K562 (cell line): ENCODE data around the gene ZBTB42. TPM values are rescaled to one million over a fixed set of nuclear protein-coding genes. Genes with fewer than 3 reads are reported as not detected.

ENCODE experiments used
- ATAC-seq: fragments of 200-7000 bp; cut with Tn5 transposase; 3 replicates; pipeline ENCODE4 v1.9.1; 2020; ENCODE audit warnings: moderate library complexity
- BruUV-seq: library from RNA; stranded (reverse); fragments of 400-500 nt; replicated peaks from 2 replicates; lab custom pipeline; 2021; lab: Mats Ljungman, UMichigan
- CTCF ChIA-PET: fragments of 300-600 bp; formaldehyde crosslinking; extraction: SDS; loops from one replicate; lab custom pipeline; 2021; ENCODE audit warnings: low intra/inter-chr PET ratio; lab: Yijun Ruan, JAX
- POLR2A ChIA-PET: fragments of 300-600, 350-650 bp; sonication (Branson Sonifier 250); formaldehyde crosslinking; extraction: SDS; loops from one replicate; lab custom pipeline; 2021; ENCODE audit warnings: antibody characterized with exemption, inconsistent platforms; lab: Yijun Ruan, JAX
- DNase-seq, 4 experiments: peaks; one replicate each; pipeline versions ENCODE4 v3.0.0 to v3.0.0-alpha.2; 2011 to 2018; ENCODE audit warnings: low spot score in 3 of 4, mixed read lengths in 3 of 4; ENCODE audit errors: extremely low read depth in 1 of 4
- FAIRE-seq: peaks from 2 replicates; lab custom pipeline; 2011; peaks lifted over from hg19 to GRCh38; lab: Jason Lieb, UNC
- H2AFZ ChIP-seq: 2 replicates; pipeline ENCODE4 v1.6.0; 2011; ENCODE audit warnings: low read depth, low read length, control low read depth, inconsistent platforms
- H3K27ac ChIP-seq: fragments of 200-600 bp; 3 replicates; pipeline ENCODE4 v1.8.0; 2011; ENCODE audit warnings: low read depth, mild to moderate bottlenecking, control low read depth, inconsistent platforms, low read length, moderate library complexity, mixed read lengths; ENCODE audit errors: extremely low read depth
- H3K27me3 ChIP-seq, 2 experiments: fragments of 300-600 bp in 1 of 2; 2 replicates in 1 of 2; 3 replicates in 1 of 2; pipeline versions ENCODE4 v1.6.0 to v1.8.0; 2011; ENCODE audit warnings: inconsistent platforms in 2 of 2, low read length in 2 of 2, mild to moderate bottlenecking in 1 of 2, mixed read lengths in 1 of 2, moderate library complexity in 1 of 2; ENCODE audit not compliant: control insufficient read depth in 2 of 2, insufficient read depth in 2 of 2
- H3K36me3 ChIP-seq: fragments of 300-600 bp; 3 replicates; pipeline ENCODE4 v1.8.0; 2011; ENCODE audit warnings: mild to moderate bottlenecking, low read length, inconsistent platforms; ENCODE audit not compliant: control insufficient read depth, insufficient read depth
- H3K4me1 ChIP-seq, 2 experiments: fragments of 200-600 bp in 1 of 2; replicated peaks in 1 of 2; 2 replicates in 1 of 2; 3 replicates in 1 of 2; pipeline versions ENCODE4 v1.5.1 to v1.8.0; 2011; ENCODE audit warnings: inconsistent platforms in 2 of 2, low read length in 2 of 2, mild to moderate bottlenecking in 1 of 2, mixed read lengths in 1 of 2, moderate library complexity in 1 of 2; ENCODE audit not compliant: control insufficient read depth in 2 of 2, insufficient read depth in 2 of 2
- H3K4me2 ChIP-seq: 2 replicates; pipeline ENCODE4 v1.6.1; 2011; ENCODE audit warnings: low read length, control low read depth, inconsistent platforms, mixed read lengths; ENCODE audit not compliant: insufficient read depth
- H3K4me3 ChIP-seq: fragments of 200-600 bp; sonication (generic), shearing (Covaris generic); 2 replicates; pipeline ENCODE4 v1.5.1; 2016; ENCODE audit warnings: control low read depth, inconsistent platforms
- H3K79me2 ChIP-seq: fragments of 200-600 bp; 3 replicates; pipeline ENCODE4 v1.8.0; 2011; ENCODE audit warnings: low read length, inconsistent platforms; ENCODE audit not compliant: control insufficient read depth, insufficient read depth
- H3K9ac ChIP-seq, 2 experiments: 2 replicates each; pipeline versions ENCODE4 v1.6.0 to v1.6.1; 2011; ENCODE audit warnings: low read depth in 2 of 2, low read length in 2 of 2, control low read depth in 1 of 2, inconsistent platforms in 1 of 2, mild to moderate bottlenecking in 1 of 2, mixed read lengths in 1 of 2; ENCODE audit not compliant: insufficient read depth in 1 of 2
- H3K9me1 ChIP-seq: one replicate; pipeline ENCODE4 v1.6.0; 2011; ENCODE audit warnings: inconsistent platforms, mild to moderate bottlenecking, low read length, moderate library complexity; ENCODE audit not compliant: control insufficient read depth, insufficient read depth
- H3K9me3 ChIP-seq: replicated peaks from 2 replicates; pipeline ENCODE4 v1.5.1; 2011; ENCODE audit warnings: low read depth, low read length, inconsistent platforms; ENCODE audit not compliant: control insufficient read depth, insufficient read depth
- H4K20me1 ChIP-seq: replicated peaks from 2 replicates; pipeline ENCODE4 v1.6.1; 2011; ENCODE audit warnings: low read length, inconsistent platforms, mixed read lengths; ENCODE audit not compliant: control insufficient read depth, insufficient read depth
- BRCA1 ChIP-seq, 2 experiments: fragments of 450-650 bp in 1 of 2; sonication (generic) in 1 of 2; formaldehyde crosslinking in 1 of 2; IDR thresholded peaks; 2 replicates each; pipeline versions ENCODE4 v1.5.0 to v1.6.1; 2017 to 2020; ENCODE audit warnings: mild to moderate bottlenecking in 1 of 2, missing genetic modification reagents in 1 of 2
- CSDE1 ChIP-seq, 2 experiments: fragments of 450-650 bp; IDR thresholded peaks; 2 replicates each; pipeline ENCODE4 v1.6.1; 2016; ENCODE audit warnings: mild to moderate bottlenecking in 1 of 2
- E2F8 ChIP-seq: fragments of 450-650 bp; IDR thresholded peaks from 2 replicates; pipeline ENCODE4 v1.7.1; 2018; ENCODE audit warnings: mild to moderate bottlenecking, low read depth; ENCODE audit not compliant: partially characterized antibody
- ELF1 ChIP-seq: fragments of 200-800 bp; sonication (Bioruptor generic); IDR thresholded peaks from 2 replicates; pipeline ENCODE4 v1.6.1; 2016; ENCODE audit warnings: missing genetic modification characterization, missing compliant biosample characterization
- HNRNPL ChIP-seq: fragments of 200-400 bp; formaldehyde crosslinking; IDR thresholded peaks from 2 replicates; pipeline ENCODE4 v1.6.1; 2017; ENCODE audit warnings: low read depth, mild to moderate bottlenecking, low read length
- NONO ChIP-seq, 2 experiments: fragments of 200-400 bp in 1 of 2; fragments of 450-650 bp in 1 of 2; formaldehyde crosslinking in 1 of 2; IDR thresholded peaks; 2 replicates each; pipeline ENCODE4 v1.6.1; 2017; ENCODE audit warnings: low read depth in 2 of 2, mild to moderate bottlenecking in 2 of 2, moderate library complexity in 2 of 2, low read length in 1 of 2
- RERE ChIP-seq: sonication (generic); formaldehyde crosslinking; IDR thresholded peaks from 2 replicates; pipeline ENCODE4 v1.8.0; 2023; ENCODE audit warnings: missing genetic modification reagents, mild to moderate bottlenecking, borderline replicate concordance
- THRB ChIP-seq: fragments of 450-650 bp; formaldehyde crosslinking; conservative IDR thresholded peaks from 2 replicates; pipeline ENCODE4 v1.4.0; 2022; ENCODE audit warnings: mild to moderate bottlenecking, missing genetic modification characterization
- TRIM25 ChIP-seq: fragments of 450-650 bp; IDR thresholded peaks from 2 replicates; pipeline ENCODE4 v1.7.0; 2016; ENCODE audit warnings: borderline replicate concordance
- ZBTB17 ChIP-seq: fragments of 450-650 bp; formaldehyde crosslinking; IDR thresholded peaks from 2 replicates; pipeline ENCODE4 v1.4.0; 2020; ENCODE audit warnings: mild to moderate bottlenecking
- ZNF76 ChIP-seq: fragments of 250-450 bp; sonication (Bioruptor Pico); IDR thresholded peaks from 2 replicates; pipeline ENCODE4 v1.4.0; 2020; ENCODE audit warnings: mild to moderate bottlenecking, moderate library complexity, borderline replicate concordance
- whole genome bisulfite sequencing: fragments of 100-300 bp; shearing (Covaris generic); methylation state at CpG from one replicate; pipeline ENCODE4 v1.1.6; 2016; ENCODE audit warnings: low coverage, mixed read lengths; ENCODE audit not compliant: insufficient coverage; ENCODE audit errors: missing lambda C conversion rate; 5-methylcytosine and 5-hydroxymethylcytosine counted together
- in situ Hi-C: fragments of 300-500 bp; cut with MboI; formaldehyde crosslinking; loops from 4 replicates; pipeline ENCODE4 v1.15.0; 2018; ENCODE audit warnings: inconsistent platforms, mixed read lengths
- intact Hi-C: fragments of 100-400 bp; cut with micrococcal nuclease; formaldehyde crosslinking; loops from 2 replicates; pipeline ENCODE4 v1.14.2; 2022
- polyA plus RNA-seq, 8 experiments: library from polyadenylated mRNA; depleted of rRNA in 4 of 8; stranded (reverse) in 5 of 8; unstranded in 3 of 8; fragments of >200 nt; fragmentation: Nextera tagmentation in 2 of 8; fragmentation: Illumina TruSeq in 1 of 8; extraction: Ambion mirVana in 2 of 8; extraction: Trizol in 1 of 8; gene quantifications; 2 replicates each; pipeline versions ENCODE4 v1.2.1 to v1.2.3, GENCODE V29; 2011 to 2014; ENCODE audit warnings: inconsistent platforms in 1 of 8, missing spikeins in 1 of 8
- total RNA-seq, 7 experiments: library from RNA; depleted of rRNA in 6 of 7; stranded (reverse); fragments of >200 nt in 6 of 7; fragmentation: Illumina TruSeq in 2 of 7; extraction: Trizol in 2 of 7; gene quantifications; 2 replicates each; pipeline versions ENCODE4 v1.2.1 to v1.2.3, GENCODE V29; 2011 to 2021; ENCODE audit warnings: low replicate concordance in 1 of 7

Gene ZBTB42
- total and polyA plus RNA-seq, 9 of the 15 experiments (the other 6 are each of a cell fraction or from before 2014, with no cell fraction given), result 0.03 to 8.5 (median 2.4) TPM

- ATAC-seq (no peak), DNase-seq (no peak), FAIRE-seq (no peak)
- no peaks in the 10 kb centered on the region for H3K9me3 ChIP-seq
- no peak overlapping the region for H3K4me2 ChIP-seq
- no TSS peak for BruUV-seq
- 93% methylated on average over 2 of the region's 13 CpGs for WGBS
- no peak overlapping the region for H3K4me3 ChIP-seq
- peaks cover 31% of the 10 kb centered on the region; the same call in 1 of the 3 replicates for H3K36me3 ChIP-seq
- no peaks in the 10 kb centered on the region for H3K9me1 ChIP-seq
- no peaks in the 10 kb centered on the region for H3K27me3 ChIP-seq
- no peaks in the 10 kb centered on the region; the same call in 2 of the 3 replicates for H3K79me2 ChIP-seq
- no peak overlapping the region for H3K27ac ChIP-seq
- no peaks in the 10 kb centered on the region; the same call in 1 of the 2 replicates for H4K20me1 ChIP-seq
- peaks cover 0 to 38% of the 10 kb centered on the region in 2 experiments; a peak in 2 of 5 replicates for H3K4me1 ChIP-seq
- ChIA-PET CTCF (no interaction called here), POLR2A (no interaction called here)
- in situ Hi-C loops (no loop called here), intact Hi-C loops (no loop called here)
- H2AFZ ChIP-seq, result no peak overlapping the region
- H3K9ac ChIP-seq, result no peak overlapping the region
- TF ChIP-seq RERE (CRISPR knock-in tag) (no peak), BRCA1 (IDR thresholded peaks at IDR 0.05) (no peak), BRCA1 (CRISPR knock-in tag; IDR thresholded peaks at IDR 0.05) (no peak), TRIM25 (no peak), NONO (IDR thresholded peaks at IDR 0.05; ENCODE audit: low read depth in 2 of 2, low read length in 1 of 2) (no peak), E2F8 (no peak), ZBTB17 (CRISPR knock-in tag) (no peak), THRB (no peak), ZNF76 (no peak), CSDE1 (IDR thresholded peaks at IDR 0.05) (no peak), ELF1 (tag) (no peak), HNRNPL (no peak)
Measured at GRCh38 chr14:104782808-104783139, 18.1 kb upstream of the ZBTB42 start.
